ENCODE results near the gene INHBC.

DNA sequence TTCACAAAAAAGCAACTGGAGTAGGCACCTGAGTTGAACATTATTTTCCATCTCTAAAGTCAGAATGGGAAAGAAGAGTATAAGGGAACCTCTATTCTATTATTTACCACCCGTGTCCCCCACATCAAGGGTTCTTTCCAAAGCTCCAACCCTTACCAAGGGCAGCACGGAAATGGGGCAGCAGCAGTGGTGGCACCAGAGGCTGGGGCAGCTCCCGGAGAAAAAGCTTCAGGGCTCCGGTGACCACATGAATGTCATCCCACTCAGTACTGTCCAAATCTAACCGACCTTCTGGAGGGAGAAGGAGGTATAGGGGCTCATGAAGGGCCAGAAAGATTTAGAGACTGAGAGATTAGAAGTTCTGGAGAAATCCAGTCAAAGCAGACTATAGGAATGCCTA lies 39.3 kb downstream of the INHBC start:
- TF ChIP-seq CTCF (conservative IDR thresholded peaks at IDR 0.05) (no peak), EZH2 (IDR thresholded peaks at IDR 0.05; ENCODE audit: low read depth) (no peak)
